ENCODE results near the gene HOXA9.

HOXA9 gene

GRCh38 chr7:27165089-27165995 lies at the start of gene HOXA9:
Gene HOXA9, minus strand, starts transcription at chr7:27165537. Its CDS starts 80 bp downstream, at chr7:27165457.
- DNase-seq (ENCODE audit: low spot score), result no peak
- TF ChIP-seq CTCF (IDR thresholded peaks at IDR 0.05; ENCODE audit: extremely low read depth, insufficient read depth, missing control alignments), result no peak
- in situ Hi-C loops (cut with MboI; ENCODE audit: low pct_unique_long_range_greater_than_20kb, low sequenced_read_pairs, unreplicated experiment), result loop anchor here (10.0 to 25.0 kb wide), 2 partner anchors 803 to 1311 kb away; no protein-coding TSS in a partner anchor

GRCh38 chr7:27214239-27214950 lies 49.1 kb upstream of the HOXA9 start:
- no peak for DNase-seq (ENCODE audit: low spot score)
- no peak for TF ChIP-seq CTCF (IDR thresholded peaks at IDR 0.05; ENCODE audit: extremely low read depth, insufficient read depth, missing control alignments)
- in situ Hi-C loops (cut with MboI; ENCODE audit: low pct_unique_long_range_greater_than_20kb, low sequenced_read_pairs, unreplicated experiment), result no loop called here

GRCh38 chr7:27213433-27214238 lies 48.3 kb upstream of the HOXA9 start:
- DNase-seq (ENCODE audit: low spot score), result no peak
- in situ Hi-C loops (cut with MboI; ENCODE audit: low pct_unique_long_range_greater_than_20kb, low sequenced_read_pairs, unreplicated experiment), result no loop called here
- no peak for TF ChIP-seq CTCF (IDR thresholded peaks at IDR 0.05; ENCODE audit: extremely low read depth, insufficient read depth, missing control alignments)

GRCh38 chr7:27212497-27213432 lies 47.4 kb upstream of the HOXA9 start:
- DNase-seq (ENCODE audit: low spot score), result no peak
- in situ Hi-C loops (cut with MboI; ENCODE audit: low pct_unique_long_range_greater_than_20kb, low sequenced_read_pairs, unreplicated experiment), result no loop called here
- no peak for TF ChIP-seq CTCF (IDR thresholded peaks at IDR 0.05; ENCODE audit: extremely low read depth, insufficient read depth, missing control alignments)

- TF ChIP-seq CTCF (IDR thresholded peaks at IDR 0.05; ENCODE audit: extremely low read depth, insufficient read depth, missing control alignments), result no peak
- DNase-seq (ENCODE audit: low spot score), result no peak
- in situ Hi-C loops (cut with MboI; ENCODE audit: low pct_unique_long_range_greater_than_20kb, low sequenced_read_pairs, unreplicated experiment), result no loop called here
Measured at GRCh38 chr7:27211764-27212204, 46.4 kb upstream of the HOXA9 start.
